Neural crest cell (in vitro differentiated cells): ENCODE results near the gene CDH23. TPM values are rescaled to one million over a fixed set of nuclear protein-coding genes. Genes with fewer than 3 reads are reported as not detected.

Experiments used
- DNase-seq: peaks from one replicate; pipeline ENCODE4 v3.0.0; 2021; ENCODE audit warnings: low read depth, mixed read lengths, low spot score
- H3K27ac Mint-ChIP-seq: one replicate; pipeline ENCODE4 v1.8.0; 2021; ENCODE audit warnings: mild to moderate bottlenecking, mixed read lengths; ENCODE audit not compliant: unreplicated experiment
- H3K27me3 Mint-ChIP-seq: 2 replicates; pipeline ENCODE4 v1.8.0; 2021; ENCODE audit warnings: low read depth, mild to moderate bottlenecking, mixed read lengths
- H3K36me3 Mint-ChIP-seq: 2 replicates; pipeline ENCODE4 v1.8.0; 2021; ENCODE audit warnings: low read depth, mild to moderate bottlenecking, mixed read lengths
- H3K4me1 Mint-ChIP-seq: 2 replicates; pipeline ENCODE4 v1.8.0; 2021; ENCODE audit warnings: mixed read lengths
- H3K4me3 Mint-ChIP-seq: one replicate; pipeline ENCODE4 v1.8.0; 2021; ENCODE audit warnings: mild to moderate bottlenecking, mixed read lengths
- H3K9me3 Mint-ChIP-seq: 2 replicates; pipeline ENCODE4 v1.8.0; 2021; ENCODE audit warnings: mixed read lengths
- CTCF ChIP-seq: fragments of 200-600 bp; sonication (generic); conservative IDR thresholded peaks from 2 replicates; pipeline ENCODE4 v1.5.0; 2021; ENCODE audit warnings: antibody characterized with exemption, mild to moderate bottlenecking
- total RNA-seq: library from RNA; stranded (reverse); gene quantifications from 2 replicates; pipeline ENCODE4 v1.2.1, GENCODE V29; 2021

CDH23 gene
- total RNA-seq, 1 donor from 2014 or later: 2.6 TPM

- DNase-seq: no peak
- no peaks in the 10 kb centered on the region for H3K9me3 Mint-ChIP-seq
- no peak overlapping the region for H3K4me3 Mint-ChIP-seq
Observed at GRCh38 chr10:71782221-71782916, 385.6 kb downstream of the CDH23 start.

GRCh38 chr10:71782917-71783490 is 386.3 kb downstream of the CDH23 start:
- H3K4me3 Mint-ChIP-seq: no peak overlapping the region
- no peaks in the 10 kb centered on the region for H3K9me3 Mint-ChIP-seq
- H3K4me1 Mint-ChIP-seq: no peaks in the 10 kb centered on the region
- no peak for TF ChIP-seq CTCF
- no peaks in the 10 kb centered on the region for H3K27me3 Mint-ChIP-seq
- DNase-seq: no peak
- H3K36me3 Mint-ChIP-seq: no peaks in the 10 kb centered on the region
- no peak overlapping the region for H3K27ac Mint-ChIP-seq

More at GRCh38 chr10:71782221-71782916, 385.6 kb downstream of the CDH23 start:
- Mint-ChIP-seq H3K27ac (no peak overlapping the region), H3K27me3 (no peaks in the 10 kb centered on the region), H3K36me3 (no peaks in the 10 kb centered on the region), H3K4me1 (no peaks in the 10 kb centered on the region)
- no peak for TF ChIP-seq CTCF

GRCh38 chr10:71783917-71784678 is 387.4 kb downstream of the CDH23 start:
- Mint-ChIP-seq H3K4me3 (no peak overlapping the region), H3K27me3 (no peaks in the 10 kb centered on the region), H3K9me3 (no peaks in the 10 kb centered on the region), H3K4me1 (no peaks in the 10 kb centered on the region), H3K36me3 (no peaks in the 10 kb centered on the region), H3K27ac (no peak overlapping the region)
- no peak for TF ChIP-seq CTCF
- no peak for DNase-seq

GRCh38 chr10:71784679-71785272 is 388.1 kb downstream of the CDH23 start:
- H3K4me3 Mint-ChIP-seq: no peak overlapping the region
- H3K27ac Mint-ChIP-seq: no peak overlapping the region
- TF ChIP-seq CTCF: no peak
- no peaks in the 10 kb centered on the region for H3K4me1 Mint-ChIP-seq
- no peaks in the 10 kb centered on the region for H3K9me3 Mint-ChIP-seq
- DNase-seq: no peak
- H3K27me3 Mint-ChIP-seq: no peaks in the 10 kb centered on the region
- H3K36me3 Mint-ChIP-seq: no peaks in the 10 kb centered on the region

GRCh38 chr10:71788954-71789353 is 392.2 kb downstream of the CDH23 start:
- no peaks in the 10 kb centered on the region for H3K4me1 Mint-ChIP-seq
- no peaks in the 10 kb centered on the region for H3K36me3 Mint-ChIP-seq
- H3K9me3 Mint-ChIP-seq: no peaks in the 10 kb centered on the region
- H3K27me3 Mint-ChIP-seq: peaks cover 3% of the 10 kb centered on the region
- no peak overlapping the region for H3K4me3 Mint-ChIP-seq
- TF ChIP-seq CTCF: no peak
- no peak overlapping the region for H3K27ac Mint-ChIP-seq
- no peak for DNase-seq
